GM18861 (cell line): ENCODE results near the gene ZSCAN30.

Source experiments
- ATAC-seq: cut with Tn5 transposase; IDR thresholded peaks from one replicate; pipeline ENCODE4 v1.9.1; 2021; ENCODE audit not compliant: unreplicated experiment

Gene ZSCAN30

DNA sequence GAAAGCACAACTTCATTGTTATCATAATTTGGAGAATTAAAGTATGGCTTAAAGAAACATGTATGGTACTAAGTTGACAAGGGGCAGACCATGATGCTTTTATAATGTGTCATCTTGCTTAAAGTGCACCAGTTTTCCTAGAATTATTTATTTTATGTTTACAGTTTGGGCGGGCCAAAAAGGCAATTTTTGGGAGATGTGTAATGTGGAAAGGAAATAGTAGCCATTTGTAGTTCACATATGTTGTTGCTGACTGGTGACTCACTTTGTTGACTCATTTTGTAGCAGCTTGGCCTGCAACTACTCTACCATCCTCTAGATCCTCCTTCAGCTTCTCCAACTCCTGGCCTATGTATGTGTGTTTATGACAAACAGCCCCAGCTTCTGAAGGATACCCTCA is 7.7 kb downstream of the ZSCAN30 start:
- no peak for ATAC-seq

GRCh38 chr18:35278969-35279368 is 11.1 kb downstream of the ZSCAN30 start:
- ATAC-seq = no peak

DNA sequence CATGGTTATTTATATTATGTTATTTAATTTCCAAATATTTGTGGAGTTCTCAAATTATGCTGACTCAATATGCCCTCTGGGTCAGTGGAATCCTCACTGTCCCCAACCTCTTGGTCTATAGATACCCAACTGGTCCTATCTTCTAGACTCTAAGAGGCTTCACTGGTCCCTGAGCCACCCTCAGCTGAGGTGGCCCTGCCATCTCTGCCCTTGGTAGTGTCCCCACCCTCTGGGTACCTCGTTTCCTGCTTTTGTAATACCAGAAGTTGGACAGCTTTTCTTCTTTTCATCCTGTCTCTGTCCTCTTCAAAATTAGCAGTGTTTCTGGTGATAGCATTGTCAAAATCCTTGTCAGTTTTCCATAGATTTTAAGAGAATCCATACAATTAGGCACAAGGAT is 11.9 kb downstream of the ZSCAN30 start:
- ATAC-seq = no peak

DNA sequence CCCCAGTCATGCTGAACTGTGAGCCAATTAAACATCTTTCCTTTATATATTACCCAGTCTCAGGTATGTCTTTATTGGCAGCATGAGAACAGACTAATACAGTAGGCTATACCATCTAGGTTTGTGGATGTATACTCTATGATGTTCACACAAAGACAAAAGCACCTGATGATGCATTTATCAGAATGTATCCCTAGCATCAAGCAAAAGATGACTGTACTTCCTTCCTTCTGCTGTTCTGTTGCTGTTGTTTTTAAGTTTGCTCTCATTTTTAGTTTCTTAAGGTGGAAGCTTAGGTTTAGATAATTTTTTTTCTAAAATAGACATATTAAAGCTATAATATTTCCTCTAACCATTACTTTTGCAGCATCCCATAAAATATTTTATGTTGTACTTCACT is 12.4 kb downstream of the ZSCAN30 start:
- ATAC-seq = no peak

- no peak for ATAC-seq
These were observed 13.8 kb downstream of the ZSCAN30 start for GRCh38 chr18:35276267-35276666.

- no peak for ATAC-seq
These were observed 18.4 kb downstream of the ZSCAN30 start for GRCh38 chr18:35271656-35272055.

DNA sequence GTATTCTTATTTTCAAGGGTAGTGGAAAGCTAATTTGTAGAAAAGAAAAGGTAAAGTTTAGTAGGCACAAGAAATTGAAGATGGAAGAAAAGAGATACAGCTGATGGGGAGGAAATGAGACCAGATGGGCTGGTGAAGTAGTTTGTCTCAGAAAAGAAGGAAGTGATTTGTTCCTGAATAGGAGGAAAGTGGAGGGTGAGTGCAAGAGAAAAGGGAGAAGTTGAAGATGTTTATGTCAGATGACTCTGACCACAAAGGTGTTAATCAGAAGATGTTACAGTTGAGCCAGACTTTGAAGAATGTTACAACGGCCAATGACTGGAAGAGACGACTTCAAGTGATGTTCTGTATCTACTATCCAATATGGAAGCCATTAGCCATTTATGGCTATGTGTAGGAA is 21.2 kb downstream of the ZSCAN30 start:
- no peak for ATAC-seq

GRCh38 chr18:35267809-35268208 is 22.2 kb downstream of the ZSCAN30 start:
- ATAC-seq = no peak

DNA sequence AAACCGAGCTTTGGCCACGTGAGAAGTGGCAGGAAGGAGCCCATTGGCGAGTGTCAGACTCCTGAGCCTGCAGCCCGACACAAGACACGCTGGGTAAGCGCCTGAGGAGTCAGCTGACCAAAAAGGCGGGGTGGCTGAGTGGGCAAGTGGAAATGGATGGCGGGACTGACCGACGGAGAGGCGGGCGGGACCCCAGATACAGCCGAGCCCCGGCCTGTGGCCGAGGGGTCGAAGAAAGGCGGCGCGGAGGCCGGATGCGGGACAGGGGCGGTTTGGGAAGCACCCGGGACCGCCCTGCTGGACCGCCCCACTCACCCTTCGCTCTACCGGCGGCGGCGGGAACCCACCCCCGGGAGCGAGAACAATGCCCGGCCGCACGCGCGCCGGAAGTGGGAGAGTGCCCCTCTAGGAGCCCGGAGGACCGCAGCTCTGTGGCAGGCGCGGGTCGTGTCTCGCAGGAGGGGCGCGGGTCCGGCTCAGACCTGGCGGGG is 22.8 kb downstream of the ZSCAN30 start:
- peak; percentile 55 for ATAC-seq

- ATAC-seq = no peak
These were observed 25.6 kb downstream of the ZSCAN30 start for GRCh38 chr18:35264409-35264808.

GRCh38 chr18:35256947-35257346 is 33.1 kb downstream of the ZSCAN30 start:
- ATAC-seq = no peak

DNA sequence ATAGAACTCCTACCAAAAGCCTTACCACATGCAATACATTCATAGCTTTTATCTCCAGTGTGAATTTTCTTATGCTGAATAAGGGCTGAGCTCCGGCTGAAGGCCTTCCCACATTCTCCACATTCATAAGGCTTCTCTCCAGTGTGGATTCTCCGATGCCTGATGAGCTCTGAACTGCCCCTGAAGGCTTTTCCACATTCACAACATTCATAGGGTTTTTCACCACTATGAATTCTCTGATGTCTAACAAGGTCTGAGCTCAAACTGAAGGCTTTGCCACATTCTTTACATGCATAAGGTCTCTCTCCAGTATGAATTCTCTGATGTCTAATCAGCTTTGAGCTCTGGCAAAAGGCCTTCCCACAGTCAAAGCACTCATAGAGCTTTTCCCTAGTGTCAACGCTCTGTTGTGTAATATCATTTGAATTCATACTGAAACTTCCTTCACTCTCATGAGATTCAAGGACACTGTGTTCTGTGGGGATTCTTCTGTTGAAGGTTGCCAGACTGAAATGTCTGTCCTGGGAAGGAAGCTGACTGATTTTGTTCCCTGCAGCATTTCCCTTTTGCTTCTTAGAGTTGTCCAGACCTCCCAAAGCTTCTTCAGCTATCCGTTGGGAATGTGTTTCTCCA is 36.3 kb downstream of the ZSCAN30 start:
- ATAC-seq = no peak

DNA sequence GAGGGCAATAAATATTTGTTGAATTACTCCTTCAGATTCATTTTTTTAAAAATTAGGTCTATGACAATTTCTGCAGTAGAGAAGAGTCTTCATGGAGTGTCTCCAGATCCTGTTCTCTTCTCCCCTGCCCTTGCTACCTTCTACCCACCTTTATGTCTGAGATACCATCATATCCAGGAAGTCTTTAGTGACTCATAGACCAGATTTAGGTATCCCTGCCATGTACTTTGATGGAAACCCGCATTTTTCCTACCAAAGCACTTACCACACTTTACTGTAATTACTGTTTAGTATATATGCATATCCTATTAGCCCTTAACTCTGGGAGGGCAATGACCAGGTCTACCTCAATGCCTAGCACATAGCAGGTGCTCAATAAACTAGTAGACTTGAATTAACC is 37.6 kb downstream of the ZSCAN30 start:
- ATAC-seq = no peak

- ATAC-seq = no peak
These were observed 41.6 kb downstream of the ZSCAN30 start for GRCh38 chr18:35248429-35248828.

DNA sequence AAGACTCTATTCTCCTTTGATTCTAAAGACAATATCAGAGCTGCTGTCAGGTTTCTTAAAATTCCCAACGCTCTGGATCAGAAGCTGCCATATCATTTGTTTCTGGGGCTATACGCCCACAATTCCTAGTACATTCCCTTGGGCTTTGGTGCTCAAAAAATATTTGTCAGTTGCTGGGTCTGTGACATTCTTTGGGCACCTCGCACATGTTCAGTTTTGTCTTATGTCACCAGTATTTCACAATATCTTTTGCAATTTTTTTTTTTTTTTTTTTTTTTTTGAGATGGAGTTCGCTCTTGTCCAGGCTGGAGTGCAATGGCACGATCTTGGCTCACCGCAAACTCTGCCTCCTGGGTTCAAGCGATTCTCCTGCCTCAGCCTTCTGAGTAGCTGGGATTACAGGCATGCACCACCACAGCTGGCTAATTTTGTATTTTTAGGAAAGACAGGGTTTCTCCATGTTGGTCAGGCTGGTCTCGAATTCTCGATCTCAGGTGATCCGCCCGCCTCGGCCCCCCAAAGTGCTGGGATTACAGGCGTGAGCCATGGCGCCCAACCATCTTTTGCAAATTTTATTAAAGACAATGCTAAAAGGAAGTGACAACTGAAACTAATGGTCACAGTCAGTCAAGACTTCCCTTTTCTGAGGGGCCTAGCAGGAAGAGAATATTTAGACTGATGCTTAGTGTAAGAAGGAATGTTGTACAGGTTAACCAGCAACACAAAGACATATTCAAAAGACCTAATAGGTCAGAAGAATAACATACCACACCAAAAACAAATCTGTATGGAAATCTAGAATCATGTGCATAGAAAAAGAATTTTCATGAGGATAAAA is 42.4 kb downstream of the ZSCAN30 start:
- no peak for ATAC-seq

DNA sequence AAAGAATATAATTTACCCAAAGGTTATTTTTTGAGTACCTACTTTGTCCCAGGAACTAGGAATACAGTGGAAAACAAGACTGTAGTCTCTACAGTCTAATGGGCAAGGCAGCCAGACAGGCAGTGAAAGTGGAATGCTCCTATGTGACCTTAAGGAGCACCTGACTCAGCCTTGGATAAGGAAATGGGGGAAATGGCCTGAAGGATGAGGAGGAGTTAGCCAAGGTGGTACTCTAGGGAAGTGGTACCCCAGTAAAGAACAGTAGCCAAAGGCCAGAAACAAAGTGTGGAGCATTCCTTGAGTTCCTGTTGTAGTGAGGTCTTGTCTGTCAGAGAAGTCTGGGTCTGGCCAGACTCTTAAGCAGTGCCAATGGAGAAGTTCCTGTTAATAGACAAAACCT is 43.2 kb downstream of the ZSCAN30 start:
- ATAC-seq = no peak

GRCh38 chr18:35245719-35246317 is 44.2 kb downstream of the ZSCAN30 start:
- ATAC-seq = no peak

DNA sequence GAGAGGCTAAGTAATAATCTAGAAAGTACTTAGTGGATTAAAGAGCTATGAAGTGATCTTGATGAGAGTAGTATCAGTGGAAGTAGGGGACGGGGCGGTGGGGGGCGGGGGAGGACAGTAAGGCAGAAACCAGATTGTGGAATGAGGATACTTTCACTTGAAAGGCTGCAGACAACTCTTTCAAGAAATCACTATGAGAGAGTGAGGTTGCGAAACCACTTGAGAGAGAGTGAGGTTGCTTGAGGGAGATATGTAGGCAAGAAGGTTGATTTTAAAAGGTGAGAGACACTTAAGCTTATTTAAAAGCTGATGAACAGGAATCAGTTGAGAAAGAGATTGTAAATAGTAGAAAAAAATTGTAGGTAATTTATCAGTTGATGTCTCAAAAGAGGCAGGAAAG is 45.4 kb downstream of the ZSCAN30 start:
- ATAC-seq = no peak

DNA sequence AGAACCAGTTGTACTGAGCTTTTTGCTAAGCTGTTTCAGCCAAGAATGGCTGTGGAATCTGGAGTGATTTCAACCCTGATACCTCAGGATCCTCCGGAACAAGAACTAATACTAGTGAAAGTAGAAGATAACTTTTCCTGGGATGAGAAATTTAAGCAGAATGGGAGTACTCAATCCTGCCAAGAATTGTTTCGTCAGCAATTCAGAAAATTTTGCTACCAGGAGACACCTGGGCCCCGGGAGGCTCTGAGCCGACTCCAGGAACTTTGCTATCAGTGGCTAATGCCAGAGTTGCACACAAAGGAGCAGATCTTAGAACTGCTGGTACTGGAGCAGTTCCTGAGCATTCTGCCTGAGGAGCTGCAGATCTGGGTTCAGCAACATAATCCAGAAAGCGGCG is 47.6 kb downstream of the ZSCAN30 start:
- no peak for ATAC-seq

- peak; percentile 17 for ATAC-seq
These were observed 48.6 kb downstream of the ZSCAN30 start for GRCh38 chr18:35241448-35241804.

- peak; percentile 95 for ATAC-seq
These were observed 49.2 kb downstream of the ZSCAN30 start, which contains the start of gene ZNF397 for GRCh38 chr18:35240664-35241447. Gene ZNF397 (plus strand): TSS chr18:35241034. CDS start chr18:35242471, 1,437 bp downstream.
